Heart right ventricle (tissue), 16 donors: ENCODE data around the gene RTL10. TPM values are rescaled to one million over a fixed set of nuclear protein-coding genes. Genes with fewer than 3 reads are reported as not detected.

ENCODE experiments used
- ATAC-seq, 8 donors: fragments of 200-7000 bp; cut with Tn5 transposase; one replicate each; pipeline ENCODE4 v1.9.1; 2020; ENCODE audit warnings: mild to moderate bottlenecking in 8 of 8, moderate library complexity in 8 of 8, moderate number of reproducible peaks in 1 of 8
- DNase-seq, 2 donors: peaks; one replicate each; pipeline ENCODE4 v3.0.0-alpha.2; 2020
- H3K27ac ChIP-seq, 10 donors: fragments of 200-600 bp; sonication (generic) in 2 of 10; one replicate each; pipeline versions ENCODE4 v1.5.0 to v1.8.0; 2020 to 2022; ENCODE audit warnings: mild to moderate bottlenecking in 3 of 10
- H3K27me3 ChIP-seq, 7 donors: fragments of 200-600 bp; one replicate each; pipeline ENCODE4 v1.8.0; 2021 to 2022; ENCODE audit warnings: mild to moderate bottlenecking in 2 of 7
- H3K36me3 ChIP-seq, 9 donors: fragments of 200-600 bp; sonication (generic) in 1 of 9; one replicate each; pipeline versions ENCODE4 v1.5.0 to v1.8.0; 2020 to 2022; ENCODE audit warnings: mild to moderate bottlenecking in 2 of 9
- H3K4me1 ChIP-seq, 9 donors: fragments of 200-600 bp; sonication (generic) in 1 of 9; one replicate each; pipeline versions ENCODE4 v1.5.0 to v1.8.0; 2020 to 2022; ENCODE audit warnings: mild to moderate bottlenecking in 4 of 9
- H3K4me3 ChIP-seq, 10 donors: fragments of 200-600 bp; sonication (generic) in 2 of 10; one replicate each; pipeline versions ENCODE4 v1.5.0 to v1.8.0; 2020 to 2022; ENCODE audit warnings: mild to moderate bottlenecking in 7 of 10, moderate library complexity in 2 of 10
- H3K9me3 ChIP-seq, 11 donors: fragments of 200-600 bp in 10 of 11; sonication (generic) in 2 of 11; one replicate each; pipeline versions ENCODE4 v1.5.0 to v1.8.0; 2013 to 2022; ENCODE audit warnings: mild to moderate bottlenecking in 2 of 11, control low read depth in 1 of 11, moderate library complexity in 1 of 11
- WGBS, 2 donors: extraction: QIAGEN DNeasy Blood & Tissue Kit; methylation state at CpG; one replicate each; pipeline ENCODE4 v1.1.7; 2013; ENCODE audit warnings: inconsistent platforms in 1 of 2; 5-methylcytosine and 5-hydroxymethylcytosine counted together
- intact Hi-C, 10 donors: fragments of 100-400 bp; cut with DNase I; formaldehyde crosslinking; loops; one replicate each; pipeline versions ENCODE4 v1.11.1 to v1.14.2; 2022
- polyA plus RNA-seq, 2 donors: library from polyadenylated mRNA; stranded (reverse); fragments of 200-250 nt; gene quantifications; one replicate each; pipeline ENCODE4 v1.2.3, GENCODE V29; 2013
- total RNA-seq, 10 donors: library from RNA; stranded (reverse); fragmentation: NEBNext Ultra II Directional in 3 of 10; extraction: Animal tissue kit (Norgen Biotek cat#: 25700) in 3 of 10; gene quantifications; one replicate each; pipeline versions ENCODE4 v1.2.1 to v1.2.4, GENCODE V29; 2021 to 2023
- TF ChIP-seq, protein P1 (sequence below), 9 donors: fragments of 200-600 bp; sonication (generic) in 2 of 9; IDR thresholded peaks; one replicate each; pipeline versions ENCODE4 v1.5.0 to v1.8.0; 2021 to 2022; ENCODE audit warnings: antibody characterized with exemption in 9 of 9, mild to moderate bottlenecking in 5 of 9, moderate library complexity in 1 of 9
- donor health status: Arrhythmogenic right ventricular cardiomyopathy.
- donor health status: ischemic (EF 13 %, LVEDD 7.1; RV severe dilation, severe dysfunction).
- donor health status: healthy with polysubstance abuse.
- donor health status: DM: no; HTN: yes; CAD: no.
- donor health status: DM: no; HTN: no; CAD: no.
- donor health status: ischemic (EF 25% LVEDD 6.9; RV normal size, moderate dysfunction).
- donor health status: ischemic (EF 25% LVEDD 5.7; RV mildly dilated, moderate dysfunction).
- donor health status: healthy.
- donor health status: DM: yes; HTN: yes; CAD: no.
- donor health status: Ischemic cardiomyopathy.
- donor health status: ischemic (EF 35%, LVEDD 5.7; RV mildly dilated, moderate dysfunction).
- donor health status: nonischemic (EF 11% LVEDD 7.7; RV severe dilation, severe dysfunction).
- donor health status: DM: yes; HTN: yes; CAD: no.
- donor health status: PGD.
- donor health status: ischemic (EF 29% LVEDD 5.4; RV normal size, mild dysfunction).
- donor health status: nonischemic (EF 23%, LVEDD 6.1; RV moderate dilation, normal function).

Gene RTL10
- total and polyA plus RNA-seq, 12 donors, result 4.0 to 12.0 (median 7.1) TPM

GRCh38 chr22:19823191-19823901 is 31.3 kb downstream of the RTL10 start:
- H3K9me3 ChIP-seq, result no peaks in the 10 kb centered on the region
- no peak overlapping the region for H3K27ac ChIP-seq
- 84 to 87% methylated on average over 11 of the region's 11 CpGs for WGBS, 2 donors
- ATAC-seq (no peak), DNase-seq (no peak)
- H3K4me1 ChIP-seq, result no peaks in the 10 kb centered on the region
- TF ChIP-seq, protein P1, sequence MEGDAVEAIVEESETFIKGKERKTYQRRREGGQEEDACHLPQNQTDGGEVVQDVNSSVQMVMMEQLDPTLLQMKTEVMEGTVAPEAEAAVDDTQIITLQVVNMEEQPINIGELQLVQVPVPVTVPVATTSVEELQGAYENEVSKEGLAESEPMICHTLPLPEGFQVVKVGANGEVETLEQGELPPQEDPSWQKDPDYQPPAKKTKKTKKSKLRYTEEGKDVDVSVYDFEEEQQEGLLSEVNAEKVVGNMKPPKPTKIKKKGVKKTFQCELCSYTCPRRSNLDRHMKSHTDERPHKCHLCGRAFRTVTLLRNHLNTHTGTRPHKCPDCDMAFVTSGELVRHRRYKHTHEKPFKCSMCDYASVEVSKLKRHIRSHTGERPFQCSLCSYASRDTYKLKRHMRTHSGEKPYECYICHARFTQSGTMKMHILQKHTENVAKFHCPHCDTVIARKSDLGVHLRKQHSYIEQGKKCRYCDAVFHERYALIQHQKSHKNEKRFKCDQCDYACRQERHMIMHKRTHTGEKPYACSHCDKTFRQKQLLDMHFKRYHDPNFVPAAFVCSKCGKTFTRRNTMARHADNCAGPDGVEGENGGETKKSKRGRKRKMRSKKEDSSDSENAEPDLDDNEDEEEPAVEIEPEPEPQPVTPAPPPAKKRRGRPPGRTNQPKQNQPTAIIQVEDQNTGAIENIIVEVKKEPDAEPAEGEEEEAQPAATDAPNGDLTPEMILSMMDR (IDR thresholded peaks at IDR 0.05), result no peak
- no peaks in the 10 kb centered on the region for H3K27me3 ChIP-seq
- no peak overlapping the region for H3K4me3 ChIP-seq
- H3K36me3 ChIP-seq, result no peaks in the 10 kb centered on the region
- intact Hi-C loops, result no loop called here

- 93 to 94% methylated on average over 18 of the region's 18 CpGs for WGBS, 2 donors
- Histone ChIP-seq H3K9me3 (no peaks in the 10 kb centered on the region), H3K27me3 (no peaks in the 10 kb centered on the region), H3K36me3 (no peaks in the 10 kb centered on the region), H3K4me3 (no peak overlapping the region), H3K27ac (no peak overlapping the region), H3K4me1 (no peaks in the 10 kb centered on the region)
- DNase-seq (no peak), ATAC-seq (no peak)
- intact Hi-C loops, result no loop called here
- TF ChIP-seq, protein P1 (IDR thresholded peaks at IDR 0.05), result no peak
Observed at GRCh38 chr22:19822301-19823117, 32.2 kb downstream of the RTL10 start.

DNA sequence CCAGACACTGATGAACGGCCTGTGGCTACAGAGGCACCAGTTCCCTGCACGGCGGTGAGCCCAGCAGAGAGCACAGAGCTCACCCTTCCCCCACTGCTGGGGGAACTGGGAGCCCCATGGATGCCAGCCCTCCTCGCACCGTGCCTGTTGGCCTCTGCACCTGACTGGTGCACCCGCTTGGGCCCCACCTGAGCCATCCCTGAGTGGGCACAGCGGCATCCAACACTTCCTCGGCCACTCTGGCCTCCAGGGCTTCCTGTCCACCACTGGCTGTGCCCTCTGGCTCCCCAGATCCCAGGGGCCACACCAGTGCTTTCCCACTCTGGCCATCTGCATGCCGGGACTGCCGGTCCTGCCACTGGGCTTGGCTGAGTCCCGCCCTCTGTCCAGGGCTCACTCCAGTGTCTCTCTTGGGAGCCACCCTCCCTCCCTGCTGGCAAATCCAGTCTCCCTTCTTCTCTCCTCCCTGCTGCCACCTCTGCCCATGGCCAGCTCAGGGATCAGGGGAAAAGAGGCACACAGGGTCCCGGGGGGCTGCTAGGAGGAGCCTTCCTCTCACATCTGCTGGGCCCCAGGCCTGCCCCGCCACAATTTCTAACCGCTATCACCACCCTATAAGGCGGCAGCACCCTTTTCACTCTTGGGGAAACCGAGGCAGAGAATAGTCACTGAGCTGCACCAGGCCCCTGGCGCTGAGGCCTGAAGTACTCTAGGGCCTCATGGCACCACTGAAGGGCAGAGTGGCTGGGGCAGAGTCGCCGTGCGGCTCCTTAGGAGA is 33.0 kb downstream of the RTL10 start:
- H3K36me3 ChIP-seq, result no peaks in the 10 kb centered on the region
- H3K4me3 ChIP-seq, result no peak overlapping the region
- intact Hi-C loops, result no loop called here
- no peaks in the 10 kb centered on the region for H3K27me3 ChIP-seq
- TF ChIP-seq, protein P1 (IDR thresholded peaks at IDR 0.05), result no peak
- H3K4me1 ChIP-seq, result no peaks in the 10 kb centered on the region
- no peaks in the 10 kb centered on the region for H3K9me3 ChIP-seq
- no peak for DNase-seq
- H3K27ac ChIP-seq, result no peak overlapping the region
- no peak for ATAC-seq
- WGBS, 2 donors, result 94 to 95% methylated on average over 20 of the region's 20 CpGs

DNA sequence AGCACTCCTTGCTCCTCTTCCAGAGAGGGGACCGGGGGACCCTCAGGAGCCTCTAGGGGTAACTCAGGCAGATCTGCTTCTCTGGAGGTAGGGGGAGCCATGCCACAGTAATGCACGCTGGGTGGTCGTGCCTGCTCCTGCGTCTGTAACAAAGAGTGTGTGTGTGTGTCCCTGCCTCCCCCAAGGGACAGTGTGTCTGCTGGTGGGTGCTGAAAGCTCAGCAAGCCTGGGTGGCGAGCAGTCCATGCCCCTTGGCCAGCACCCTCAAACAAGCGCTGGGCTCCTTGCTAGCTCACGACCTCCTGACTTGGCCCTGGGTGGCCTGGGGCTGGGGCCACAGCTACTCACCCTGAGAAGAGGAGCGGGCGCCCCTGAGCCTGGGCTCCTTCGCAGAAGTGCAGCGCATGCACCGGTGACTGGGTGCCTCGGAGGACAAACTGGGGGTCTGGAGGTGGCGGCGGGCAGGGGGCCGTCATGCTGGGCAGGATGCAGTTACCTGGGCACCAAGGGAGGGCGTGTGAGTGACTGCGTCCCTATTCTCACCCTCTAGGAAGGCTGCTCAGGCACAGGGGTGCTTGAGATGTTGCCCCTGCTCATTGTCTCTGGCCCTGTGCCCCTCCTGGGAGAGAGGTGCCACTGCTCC is 33.7 kb downstream of the RTL10 start:
- TF ChIP-seq, protein P1 (IDR thresholded peaks at IDR 0.05), result no peak
- H3K4me1 ChIP-seq, result no peaks in the 10 kb centered on the region
- H3K4me3 ChIP-seq, result no peak overlapping the region
- no peaks in the 10 kb centered on the region for H3K9me3 ChIP-seq
- 93 to 96% methylated on average over 18 of the region's 18 CpGs for WGBS, 2 donors
- no peaks in the 10 kb centered on the region for H3K36me3 ChIP-seq
- DNase-seq (no peak), ATAC-seq (no peak)
- H3K27ac ChIP-seq, result no peak overlapping the region
- intact Hi-C loops, result no loop called here
- no peaks in the 10 kb centered on the region for H3K27me3 ChIP-seq
